GM18873 (cell line): ENCODE data around the gene MRPS18B.
"Not testable (repeated sequence)": the region's sequence is repeated elsewhere in the genome, so short reads cannot be mapped to it uniquely, and the experiment has no call there.

Source experiments
- ATAC-seq: cut with Tn5 transposase; IDR thresholded peaks from one replicate; pipeline ENCODE4 v1.9.1; 2021; ENCODE audit warnings: mild to moderate bottlenecking, moderate library complexity, moderate number of reproducible peaks; ENCODE audit not compliant: unreplicated experiment, low FRiP score

MRPS18B gene

DNA sequence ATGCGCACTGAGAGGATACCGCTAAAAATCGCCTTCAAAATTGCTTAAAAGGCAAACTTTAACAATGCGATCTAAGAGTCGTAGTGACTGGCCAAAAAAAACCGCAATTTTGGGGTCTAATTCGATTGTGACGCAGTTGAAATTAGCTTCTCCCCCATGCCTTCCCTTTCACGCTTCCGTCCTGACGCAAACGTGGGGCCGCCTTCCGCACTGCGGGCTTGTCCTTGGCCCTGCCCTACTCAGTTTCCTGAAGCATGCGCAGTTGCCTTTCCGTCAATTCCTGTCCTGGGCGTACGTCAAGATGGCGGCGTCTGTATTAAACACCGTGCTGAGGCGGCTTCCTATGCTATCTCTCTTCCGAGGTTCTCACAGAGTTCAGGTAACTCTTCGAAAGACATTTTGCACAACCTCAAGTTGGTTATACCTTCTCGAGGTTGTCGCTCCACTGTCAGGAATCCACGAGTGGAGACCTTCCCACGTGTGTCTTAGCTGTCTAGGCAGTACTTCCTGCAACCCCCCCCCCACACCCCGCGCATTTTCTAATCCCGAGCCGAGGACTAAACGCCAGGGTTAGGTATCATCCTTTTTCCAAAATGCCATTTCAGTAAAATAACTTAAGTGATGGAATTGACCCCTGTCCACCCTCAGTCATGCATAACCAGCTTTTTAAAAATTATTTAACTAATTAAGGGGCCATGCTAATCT lies at the start of gene MRPS18B:
Gene MRPS18B (plus strand): TSS at position 276 of the 705 bp plus-strand sequence. CDS start 26 bp downstream, at position 302.
- ATAC-seq: peak; percentile 62

DNA sequence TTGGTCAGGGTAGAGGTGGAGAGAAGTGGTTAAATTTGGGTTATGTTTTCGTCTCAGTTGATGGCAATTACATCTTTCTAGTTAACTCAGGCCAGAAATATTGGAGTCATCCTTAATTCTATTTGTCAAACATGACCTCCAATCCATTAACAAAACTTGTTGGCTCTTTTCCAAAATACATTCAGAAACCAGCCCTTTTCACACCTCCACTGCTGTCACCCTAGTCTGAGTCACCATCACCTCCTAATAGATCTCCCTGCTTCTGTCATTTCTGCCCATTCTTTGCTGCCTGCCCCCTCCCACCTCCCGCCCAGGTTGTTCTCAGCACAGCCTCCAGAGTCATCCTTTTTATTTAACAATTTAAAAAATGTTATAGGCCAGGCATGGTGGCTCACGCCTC lies 49.4 kb upstream of the MRPS18B start:
- ATAC-seq: no peak

DNA sequence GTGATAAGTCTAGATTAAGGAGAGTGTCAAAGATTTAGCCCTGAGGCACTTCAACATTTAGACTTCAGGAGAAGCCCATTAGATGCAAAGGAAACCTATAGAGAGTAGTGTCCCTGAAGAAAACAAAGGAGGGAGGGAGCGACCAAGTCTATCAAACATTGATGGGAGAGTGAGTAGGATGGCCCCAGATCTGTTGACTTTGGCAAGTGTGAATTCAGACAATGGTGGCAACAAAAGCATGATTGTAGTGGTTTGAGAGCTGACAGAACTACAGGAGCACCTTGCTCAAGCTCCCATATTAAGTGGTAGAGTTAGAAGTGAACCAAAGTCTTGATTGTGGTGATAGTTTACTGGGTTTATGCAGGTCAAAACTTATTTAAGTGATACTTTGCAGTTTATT lies 47.4 kb upstream of the MRPS18B start:
- no peak for ATAC-seq

DNA sequence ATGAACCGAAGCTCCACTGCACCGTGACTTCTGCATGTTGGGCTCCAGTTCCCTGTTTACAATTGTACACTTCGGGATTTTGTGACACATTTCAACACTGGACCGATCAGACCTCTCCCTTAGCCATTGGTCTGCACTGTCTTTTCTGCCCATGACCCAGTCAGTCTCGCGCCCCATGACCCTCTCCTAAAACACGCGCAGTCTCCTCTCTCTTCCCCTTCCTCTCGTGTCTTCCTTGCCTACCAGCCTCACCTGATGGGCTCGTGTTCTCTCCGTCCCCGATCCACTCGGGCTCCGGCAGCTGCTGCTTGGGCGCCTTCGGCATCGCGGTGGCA lies 46.9 kb upstream of the MRPS18B start:
- peak; percentile 17 for ATAC-seq

DNA sequence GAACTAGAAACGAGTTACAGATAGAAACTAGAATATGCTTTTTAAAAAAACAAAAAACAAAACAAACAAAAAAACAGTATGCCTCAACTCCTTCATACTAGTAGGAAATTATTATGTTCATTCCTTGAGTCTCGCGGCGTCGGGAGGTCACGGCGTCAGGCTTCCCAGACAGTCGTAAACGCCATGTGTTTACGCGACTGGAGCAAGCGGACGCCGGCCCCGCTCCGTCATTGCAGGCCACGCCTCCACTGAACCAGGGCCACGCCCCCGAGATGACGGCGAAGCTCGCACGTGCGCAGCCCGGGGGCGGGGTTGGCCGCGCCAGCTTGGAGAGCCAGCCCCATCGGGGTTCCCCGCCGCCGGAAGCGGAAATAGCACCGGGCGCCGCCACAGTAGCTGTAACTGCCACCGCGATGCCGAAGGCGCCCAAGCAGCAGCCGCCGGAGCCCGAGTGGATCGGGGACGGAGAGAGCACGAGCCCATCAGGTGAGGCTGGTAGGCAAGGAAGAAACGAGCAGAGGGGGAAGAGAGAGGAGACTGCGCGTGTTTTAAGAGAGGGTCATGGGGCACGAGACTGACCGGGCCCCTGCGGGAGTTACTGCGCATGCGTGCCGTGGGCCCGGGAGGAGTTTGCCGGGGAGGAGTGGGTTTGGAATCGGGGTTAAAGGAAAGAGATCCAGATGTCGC lies 46.4 kb upstream of the MRPS18B start, which contains the start of gene ABCF1:
Gene ABCF1 (plus strand): TSS at position 368 of the 687 bp plus-strand sequence. CDS start 46 bp downstream, at position 414.
- ATAC-seq: peak; percentile 81

DNA sequence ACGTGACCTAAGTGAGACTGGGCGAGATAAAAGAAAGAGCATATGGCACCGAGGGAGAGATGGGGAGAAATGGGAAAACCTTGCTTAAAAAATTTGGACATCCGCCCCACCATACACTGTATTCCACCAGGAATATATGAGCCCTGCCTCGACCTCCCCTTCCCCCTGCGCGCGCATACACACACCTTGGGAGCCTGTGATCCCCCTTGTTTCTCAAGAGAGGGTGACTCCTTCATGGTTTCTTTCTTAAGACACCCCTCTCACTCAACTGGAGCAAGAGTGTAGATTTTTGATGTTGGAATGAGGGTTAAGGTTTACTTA lies 45.9 kb upstream of the MRPS18B start:
- ATAC-seq: no peak

DNA sequence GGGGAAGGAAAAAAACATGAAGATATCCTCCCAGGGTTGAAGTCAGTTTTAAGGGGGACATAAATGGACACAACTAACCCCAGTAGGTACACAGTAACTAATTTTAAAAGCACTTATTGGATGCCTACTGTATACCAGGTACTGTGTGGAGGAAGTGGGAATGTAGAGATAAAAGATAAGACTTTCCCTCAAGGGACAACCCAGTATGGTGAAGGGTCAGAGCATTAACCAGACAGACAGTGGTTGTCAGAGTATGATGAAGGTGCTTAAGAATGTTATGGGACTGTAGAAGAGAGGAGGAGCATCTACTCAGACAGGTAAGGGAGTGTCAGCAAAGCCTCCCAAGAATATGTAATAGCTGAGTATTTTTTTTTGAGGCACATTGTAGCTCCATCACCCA lies 45.5 kb upstream of the MRPS18B start:
- ATAC-seq: no peak

DNA sequence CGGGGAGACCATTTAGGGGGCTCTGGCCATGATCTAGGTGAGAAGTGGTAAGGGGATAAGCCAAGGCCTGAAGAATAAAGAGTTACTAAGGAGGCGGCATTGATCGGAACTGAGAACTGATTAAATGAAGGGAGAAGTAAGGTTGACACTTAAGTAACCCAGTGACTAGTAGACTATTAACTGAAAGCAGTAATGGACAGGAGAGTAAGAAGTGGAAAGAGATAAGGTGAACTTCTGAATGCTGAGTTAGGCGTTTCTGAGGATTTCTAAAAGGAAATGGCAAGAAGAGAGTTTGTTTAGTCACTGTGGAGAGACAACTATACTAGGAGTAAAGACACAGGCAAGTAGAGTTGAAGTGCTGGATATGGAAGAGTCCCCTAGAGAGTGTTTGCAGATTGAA lies 44.5 kb upstream of the MRPS18B start:
- no peak for ATAC-seq

DNA sequence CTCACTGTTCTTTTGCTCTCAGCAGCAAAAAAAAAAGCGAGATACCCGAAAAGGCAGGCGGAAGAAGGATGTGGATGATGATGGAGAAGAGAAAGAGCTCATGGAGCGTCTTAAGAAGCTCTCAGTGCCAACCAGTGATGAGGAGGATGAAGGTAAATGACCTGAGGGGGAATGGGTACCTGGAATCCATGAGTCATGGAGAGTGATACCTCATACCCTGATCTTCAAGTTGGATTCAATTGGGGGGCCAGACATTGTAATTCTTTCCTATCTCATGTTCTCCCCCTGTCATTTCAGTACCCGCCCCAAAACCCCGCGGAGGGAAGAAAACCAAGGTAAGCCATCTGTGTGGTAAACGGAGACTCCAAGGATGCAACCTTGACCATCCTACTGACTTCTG lies 39.6 kb upstream of the MRPS18B start:
- no peak for ATAC-seq

DNA sequence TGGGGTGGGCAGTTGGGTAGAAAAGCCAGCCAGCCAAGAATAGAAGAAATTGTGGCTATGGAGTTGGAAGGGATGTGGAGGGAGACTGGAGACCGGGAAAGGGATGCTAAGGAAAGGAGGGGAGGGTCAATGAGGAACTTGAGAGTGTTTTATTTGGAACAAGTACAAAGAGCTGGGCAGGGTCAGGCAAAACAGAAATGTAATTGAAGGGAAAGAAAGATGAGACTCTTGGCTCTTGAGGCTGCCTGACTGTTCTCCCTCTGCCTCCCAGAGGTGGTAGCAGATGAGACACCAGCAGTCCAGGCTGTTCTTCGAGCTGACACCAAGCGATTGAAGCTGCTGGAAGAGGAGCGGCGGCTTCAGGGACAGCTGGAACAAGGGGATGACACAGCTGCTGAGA lies 33.7 kb upstream of the MRPS18B start:
- ATAC-seq: no peak

DNA sequence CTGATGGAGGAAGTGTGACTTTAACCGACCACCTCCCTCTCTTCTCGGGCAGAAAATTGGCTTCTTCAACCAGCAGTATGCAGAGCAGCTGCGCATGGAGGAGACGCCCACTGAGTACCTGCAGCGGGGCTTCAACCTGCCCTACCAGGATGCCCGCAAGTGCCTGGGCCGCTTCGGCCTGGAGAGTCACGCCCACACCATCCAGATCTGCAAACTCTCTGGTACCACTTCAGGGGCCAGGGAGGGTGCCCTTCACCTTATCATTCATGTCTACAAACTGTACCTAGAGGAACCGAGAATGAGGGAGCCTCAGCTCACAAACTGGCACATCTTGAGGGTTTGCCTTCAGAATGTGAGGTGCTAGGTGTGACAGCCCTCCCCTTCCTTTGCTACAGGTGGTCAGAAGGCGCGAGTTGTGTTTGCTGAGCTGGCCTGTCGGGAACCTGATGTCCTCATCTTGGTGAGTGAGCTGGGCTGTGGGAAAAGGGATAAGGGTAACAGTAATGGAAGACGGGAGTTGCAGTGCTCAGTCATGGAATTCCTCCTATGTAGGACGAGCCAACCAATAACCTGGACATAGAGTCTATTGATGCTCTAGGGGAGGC lies 27.8 kb upstream of the MRPS18B start:
- ATAC-seq: no peak

DNA sequence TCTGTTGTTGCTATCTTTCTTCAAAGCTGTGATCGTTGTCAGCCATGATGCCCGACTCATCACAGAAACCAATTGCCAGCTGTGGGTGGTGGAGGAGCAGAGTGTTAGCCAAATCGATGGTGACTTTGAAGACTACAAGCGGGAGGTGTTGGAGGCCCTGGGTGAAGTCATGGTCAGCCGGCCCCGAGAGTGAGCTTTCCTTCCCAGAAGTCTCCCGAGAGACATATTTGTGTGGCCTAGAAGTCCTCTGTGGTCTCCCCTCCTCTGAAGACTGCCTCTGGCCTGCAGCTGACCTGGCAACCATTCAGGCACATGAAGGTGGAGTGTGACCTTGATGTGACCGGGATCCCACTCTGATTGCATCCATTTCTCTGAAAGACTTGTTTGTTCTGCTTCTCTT lies 27.1 kb upstream of the MRPS18B start:
- ATAC-seq: no peak

DNA sequence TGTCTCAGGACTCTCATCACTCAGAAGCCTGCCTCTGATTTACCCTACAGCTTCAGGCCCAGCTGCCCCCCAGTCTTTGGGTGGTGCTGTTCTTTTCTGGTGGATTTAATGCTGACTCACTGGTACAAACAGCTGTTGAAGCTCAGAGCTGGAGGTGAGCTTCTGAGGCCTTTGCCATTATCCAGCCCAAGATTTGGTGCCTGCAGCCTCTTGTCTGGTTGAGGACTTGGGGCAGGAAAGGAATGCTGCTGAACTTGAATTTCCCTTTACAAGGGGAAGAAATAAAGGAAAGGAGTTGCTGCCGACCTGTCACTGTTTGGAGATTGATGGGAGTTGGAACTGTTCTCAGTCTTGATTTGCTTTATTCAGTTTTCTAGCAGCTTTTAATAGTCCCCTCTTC lies 26.6 kb upstream of the MRPS18B start:
- ATAC-seq: no peak

DNA sequence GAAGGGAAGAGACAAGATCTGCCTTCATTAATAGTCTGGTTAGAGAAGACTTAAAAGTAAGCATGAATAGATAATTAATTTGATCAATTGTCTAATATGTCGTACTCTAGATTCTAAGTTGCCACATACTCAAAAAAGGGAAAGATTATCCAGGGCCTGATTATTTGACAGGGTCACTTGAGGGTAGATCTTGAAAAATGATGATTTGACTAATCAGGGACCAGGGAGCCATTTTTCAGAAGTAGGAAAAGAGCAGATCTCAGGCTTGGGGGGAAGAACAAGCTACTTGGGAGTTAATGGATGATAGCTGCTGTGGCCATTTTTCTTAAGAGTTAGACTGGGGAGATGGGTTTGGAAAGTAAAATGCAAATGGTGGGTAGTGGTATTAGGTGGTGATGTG lies 25.4 kb upstream of the MRPS18B start:
- ATAC-seq: no peak

DNA sequence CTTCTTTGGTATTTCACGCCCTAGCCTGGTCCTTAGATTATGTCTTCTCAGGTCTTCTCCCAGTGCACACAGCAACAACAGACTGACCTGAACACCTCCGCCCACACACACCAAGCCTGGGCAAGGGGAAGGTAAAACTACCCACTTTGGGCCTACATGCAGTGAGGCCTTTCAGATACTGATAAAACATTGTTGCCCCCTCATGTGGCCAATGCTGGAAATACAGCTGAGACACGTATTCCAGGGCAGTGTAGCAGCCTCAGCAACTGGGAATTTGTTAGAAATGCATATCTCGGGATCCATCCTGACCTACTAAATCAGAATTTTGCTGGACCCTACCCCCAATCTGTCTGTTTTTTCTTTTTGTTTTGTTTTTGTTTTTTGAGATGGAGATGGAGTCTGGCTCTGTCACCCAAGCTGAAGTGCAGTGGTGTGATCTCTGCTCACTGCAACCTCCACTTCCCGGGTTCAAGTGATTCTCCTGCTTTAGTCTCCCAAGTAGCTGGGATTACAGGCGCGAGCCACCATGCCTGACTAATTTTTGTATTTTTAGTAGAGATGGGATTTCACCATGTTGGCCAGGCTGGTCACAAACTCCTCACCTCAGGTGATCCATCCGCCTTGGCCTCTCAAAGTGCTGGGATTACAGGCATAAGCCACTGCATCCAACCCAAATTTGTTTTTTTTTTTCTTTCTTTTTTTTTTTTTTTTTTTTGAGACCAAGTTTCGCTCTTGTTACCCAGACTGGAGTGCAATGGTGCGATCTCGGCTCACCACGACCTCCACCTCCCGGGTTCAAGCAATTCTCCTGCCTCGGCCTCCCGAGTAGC lies 20.1 kb upstream of the MRPS18B start:
- ATAC-seq: not testable (repeated sequence)

DNA sequence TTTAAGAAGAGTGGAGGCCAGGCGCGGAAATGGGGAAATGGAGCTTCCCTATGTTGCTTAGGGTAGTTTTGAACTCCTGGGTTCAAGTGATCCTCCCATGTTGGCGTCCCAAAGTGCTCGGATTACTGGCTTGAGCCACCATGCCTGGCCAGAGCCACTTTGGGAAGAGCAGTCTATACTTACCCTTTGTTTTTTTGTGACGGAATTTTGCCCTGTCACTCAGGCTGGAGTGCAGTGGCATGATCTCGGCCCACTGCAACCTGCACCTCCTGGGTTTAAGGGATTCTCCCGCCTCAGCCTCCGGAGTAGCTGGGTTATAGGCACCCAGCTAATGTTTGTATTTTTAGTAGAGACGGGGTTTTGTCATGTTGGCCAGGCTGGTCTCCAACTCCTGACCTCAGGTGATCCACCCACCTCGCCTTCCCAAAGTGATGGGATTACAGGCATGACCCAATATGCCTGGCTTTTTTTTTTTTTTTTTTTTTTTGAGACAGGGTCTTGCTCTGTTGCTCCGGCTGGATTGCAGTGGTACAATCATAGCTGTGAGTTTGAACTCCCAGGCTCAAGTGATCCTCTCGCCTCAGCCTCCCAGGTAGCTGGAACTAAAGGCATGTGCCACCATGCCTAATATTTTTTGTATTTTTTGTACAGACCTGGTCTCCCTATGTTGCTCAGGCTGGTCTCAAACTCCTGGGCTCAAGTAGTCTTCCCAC lies 18.6 kb upstream of the MRPS18B start:
- no peak for ATAC-seq

DNA sequence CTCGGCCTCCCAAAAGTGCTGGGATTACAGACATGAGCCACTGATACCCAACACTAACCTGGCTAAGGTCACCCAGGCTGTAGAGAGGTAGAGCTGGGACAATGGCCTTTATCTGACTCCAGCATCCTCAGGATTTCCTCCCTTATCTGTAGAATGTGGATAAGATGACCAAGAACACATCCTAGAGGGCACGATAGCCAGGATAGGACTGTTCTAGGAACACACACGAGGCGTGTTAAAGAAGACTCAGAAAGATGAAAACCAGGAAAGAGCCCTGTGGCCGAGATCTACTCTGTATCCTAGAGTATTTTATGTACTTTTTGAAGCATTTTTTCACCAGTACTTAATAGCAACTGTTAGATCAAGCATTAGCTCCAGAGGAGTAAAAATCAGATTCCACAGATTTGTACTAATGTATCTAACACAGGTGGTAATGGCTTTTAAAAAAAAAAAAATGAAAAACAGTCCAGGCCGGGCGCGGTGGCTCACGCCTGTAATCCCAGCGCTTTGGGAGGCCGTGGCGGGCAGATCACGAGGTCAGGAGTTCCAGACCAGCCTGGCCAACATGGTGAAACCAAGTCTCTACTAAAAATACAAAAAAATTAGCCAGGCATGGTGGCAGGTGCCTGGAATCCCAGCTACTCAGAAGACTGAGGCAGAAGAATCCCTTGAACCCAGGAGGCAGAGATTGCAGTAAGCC lies 17.9 kb upstream of the MRPS18B start:
- ATAC-seq: no peak

DNA sequence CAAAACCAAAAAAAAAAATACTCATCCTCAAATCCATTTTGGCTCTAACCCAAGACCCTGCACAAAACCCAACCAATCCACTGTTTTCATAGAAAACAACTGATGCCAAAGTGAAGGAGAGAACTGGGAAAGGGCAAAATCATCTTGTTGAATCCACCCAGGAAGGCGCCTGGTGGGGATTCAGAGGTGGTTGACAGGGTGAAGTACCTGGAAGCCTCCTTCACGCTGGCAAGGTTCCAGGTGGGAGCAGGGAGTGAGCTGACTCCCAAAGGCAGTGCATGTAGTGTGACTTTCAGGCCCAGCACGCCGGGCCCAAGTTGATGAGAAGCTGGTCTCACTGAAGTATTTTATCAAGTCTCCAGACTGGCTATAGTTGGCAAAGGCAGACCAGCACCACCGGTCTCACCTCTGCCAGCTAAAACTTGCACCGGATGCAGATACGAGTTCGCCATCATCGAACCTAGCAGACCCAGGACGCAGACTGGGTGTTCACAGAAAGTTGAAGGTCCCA lies 17.1 kb upstream of the MRPS18B start:
- ATAC-seq: no peak

DNA sequence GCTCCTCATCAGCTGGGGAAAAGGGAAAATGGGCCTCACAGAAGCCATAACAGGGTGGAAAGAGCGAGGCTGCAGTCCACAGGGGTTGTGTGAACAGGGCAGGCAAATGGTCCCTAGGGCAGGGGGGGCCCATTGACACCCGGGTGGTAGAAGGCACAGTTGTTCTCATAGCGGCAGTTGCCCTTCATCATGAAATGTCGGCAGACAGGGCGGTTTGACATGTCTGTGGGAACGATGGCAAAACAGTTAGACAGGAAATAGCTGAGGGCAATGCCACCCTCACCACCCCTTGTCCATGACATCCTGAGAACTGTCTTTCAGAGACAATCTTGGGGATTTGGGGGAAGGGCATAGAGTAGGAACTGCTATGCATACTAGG lies 16.2 kb upstream of the MRPS18B start:
- no peak for ATAC-seq
